Subcutaneous adipose tissue (tissue), 4 donors: ENCODE data around the gene KLHDC7B. TPM values are rescaled to one million over a fixed set of nuclear protein-coding genes. Genes with fewer than 3 reads are reported as not detected.

Experiments used
- total RNA-seq, 4 donors: library from RNA; depleted of rRNA; stranded (reverse); fragments of >200 nt; gene quantifications; one replicate each; pipeline ENCODE4 v1.1.0, GENCODE V29; 2016
- TF ChIP-seq, protein P1 (sequence below): fragments of 450-650 bp; IDR thresholded peaks from one replicate; pipeline ENCODE4 v1.5.1; 2016; ENCODE audit warnings: low read depth, mild to moderate bottlenecking, control low read depth, antibody characterized with exemption, moderate library complexity

Gene KLHDC7B
- total RNA-seq, 4 donors from 2014 or later = not detected

GRCh38 chr22:50570861-50571260 is 25.2 kb downstream of the KLHDC7B start:
- TF ChIP-seq, protein P1, sequence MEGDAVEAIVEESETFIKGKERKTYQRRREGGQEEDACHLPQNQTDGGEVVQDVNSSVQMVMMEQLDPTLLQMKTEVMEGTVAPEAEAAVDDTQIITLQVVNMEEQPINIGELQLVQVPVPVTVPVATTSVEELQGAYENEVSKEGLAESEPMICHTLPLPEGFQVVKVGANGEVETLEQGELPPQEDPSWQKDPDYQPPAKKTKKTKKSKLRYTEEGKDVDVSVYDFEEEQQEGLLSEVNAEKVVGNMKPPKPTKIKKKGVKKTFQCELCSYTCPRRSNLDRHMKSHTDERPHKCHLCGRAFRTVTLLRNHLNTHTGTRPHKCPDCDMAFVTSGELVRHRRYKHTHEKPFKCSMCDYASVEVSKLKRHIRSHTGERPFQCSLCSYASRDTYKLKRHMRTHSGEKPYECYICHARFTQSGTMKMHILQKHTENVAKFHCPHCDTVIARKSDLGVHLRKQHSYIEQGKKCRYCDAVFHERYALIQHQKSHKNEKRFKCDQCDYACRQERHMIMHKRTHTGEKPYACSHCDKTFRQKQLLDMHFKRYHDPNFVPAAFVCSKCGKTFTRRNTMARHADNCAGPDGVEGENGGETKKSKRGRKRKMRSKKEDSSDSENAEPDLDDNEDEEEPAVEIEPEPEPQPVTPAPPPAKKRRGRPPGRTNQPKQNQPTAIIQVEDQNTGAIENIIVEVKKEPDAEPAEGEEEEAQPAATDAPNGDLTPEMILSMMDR = no peak

- TF ChIP-seq, protein P1 = no peak
Observed at GRCh38 chr22:50571264-50572175, 25.8 kb downstream of the KLHDC7B start.

DNA sequence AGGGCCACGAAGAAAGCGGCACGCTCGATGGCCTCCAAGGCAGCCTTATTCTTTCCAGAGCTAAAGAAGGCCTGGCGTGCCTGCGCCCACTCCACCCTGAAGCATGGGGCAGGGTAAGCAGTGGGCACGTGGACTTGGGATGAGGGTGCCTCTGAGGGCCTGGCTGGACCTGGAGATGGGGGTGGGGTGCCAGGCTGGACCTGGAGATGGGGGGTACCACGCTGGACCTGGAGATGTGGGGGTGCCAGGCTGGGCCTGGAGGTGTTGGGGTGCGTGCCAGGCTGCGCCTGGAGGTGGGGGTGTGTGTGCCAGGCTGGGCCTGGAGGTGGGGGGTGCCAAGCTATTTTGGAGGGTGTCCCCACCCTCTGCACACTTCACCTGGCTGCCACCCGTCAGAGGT is 27.3 kb downstream of the KLHDC7B start:
- TF ChIP-seq, protein P1 = no peak

DNA sequence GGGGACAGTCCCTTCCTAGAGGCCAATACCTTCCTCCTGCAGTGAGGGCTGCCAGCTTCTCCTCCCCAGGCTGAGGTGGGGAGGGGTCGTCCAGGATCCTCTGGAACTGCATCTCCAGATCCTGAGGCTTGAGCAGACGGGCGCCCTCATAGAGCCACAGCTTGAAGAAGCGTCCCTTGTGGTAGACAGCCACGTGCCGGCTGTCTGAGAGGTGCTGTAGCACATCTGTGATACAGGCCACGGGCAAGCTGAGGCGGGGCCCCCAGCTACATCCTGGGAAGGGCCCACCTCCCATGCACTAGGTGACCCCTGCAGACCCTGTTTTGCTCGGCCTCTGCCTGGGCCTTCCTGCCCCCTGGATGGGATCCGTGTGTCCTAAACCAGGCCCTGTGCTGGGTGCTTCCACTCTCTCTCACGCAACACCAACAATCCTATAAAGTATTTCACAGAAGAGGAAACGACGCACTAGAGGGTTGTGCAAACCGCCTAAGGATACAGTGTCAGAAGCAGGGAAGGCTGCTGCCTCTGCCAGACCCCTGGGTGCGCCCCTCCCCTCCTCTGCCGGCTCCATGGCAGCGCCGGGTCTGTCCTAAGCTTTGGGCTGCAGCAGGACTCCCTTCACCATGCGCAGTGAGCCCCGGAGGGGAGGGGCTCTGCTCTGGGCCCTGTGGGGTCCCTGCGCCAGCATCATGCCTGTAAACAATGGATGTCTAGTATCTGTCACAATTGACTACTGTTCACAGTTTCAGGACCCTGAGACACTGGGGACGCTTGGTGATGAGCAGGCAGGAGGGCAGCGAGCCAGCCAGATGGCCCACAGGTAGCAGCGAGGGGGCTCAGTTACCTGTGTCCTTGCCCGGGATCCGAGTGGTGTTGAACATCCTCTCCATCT is 28.0 kb downstream of the KLHDC7B start:
- TF ChIP-seq, protein P1 = no peak

GRCh38 chr22:50574383-50574755 is 28.7 kb downstream of the KLHDC7B start:
- TF ChIP-seq, protein P1 = no peak

DNA sequence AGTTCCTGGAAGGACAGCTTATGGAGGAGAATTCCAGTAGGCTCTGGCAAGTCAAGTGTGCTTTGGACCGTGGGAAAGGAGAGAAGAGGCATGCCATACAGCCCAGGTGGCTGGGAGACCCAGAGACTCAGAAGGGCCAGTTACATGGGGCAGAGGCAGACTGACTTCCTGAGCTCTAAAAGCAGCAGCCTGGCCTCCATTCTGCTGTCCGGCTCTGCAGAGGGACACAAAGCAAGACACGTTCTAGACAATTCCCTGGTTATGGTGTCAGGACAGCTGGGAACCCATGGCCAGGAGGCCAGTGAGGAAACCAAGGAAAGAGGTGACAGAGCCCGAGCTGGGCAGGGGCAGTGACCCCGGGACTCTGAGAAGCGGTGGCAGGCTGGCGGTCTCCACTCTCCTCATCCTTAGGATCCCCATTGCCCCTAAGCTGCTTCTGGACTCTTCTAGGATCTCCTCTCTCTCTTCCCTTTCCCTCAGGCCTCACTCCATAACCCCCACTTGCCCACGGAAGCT is 29.8 kb downstream of the KLHDC7B start:
- TF ChIP-seq, protein P1 = no peak

GRCh38 chr22:50576070-50576469 is 30.4 kb downstream of the KLHDC7B start:
- TF ChIP-seq, protein P1 = no peak
